H1 (cell line): ENCODE results near the gene IRF3. TPM values are rescaled to one million over a fixed set of nuclear protein-coding genes. Genes with fewer than 3 reads are reported as not detected.

Source experiments
- CTCF ChIA-PET: fragments of 300-600 bp; sonication (Branson Sonifier 250); formaldehyde crosslinking; loops from one replicate; lab custom pipeline; 2021; ENCODE audit not compliant: partially characterized antibody; lab: Charles Lee
- POLR2A ChIA-PET: fragments of 300-600 bp; sonication (Branson Sonifier 250); formaldehyde crosslinking; loops from one replicate; lab custom pipeline; 2021; ENCODE audit warnings: inconsistent platforms; ENCODE audit not compliant: partially characterized antibody; lab: Charles Lee
- DNase-seq, 2 experiments: peaks; one replicate each; pipeline versions ENCODE4 v3.0.0 to v3.0.0-alpha.2; 2010 to 2022; ENCODE audit warnings: low spot score in 2 of 2, low read depth in 1 of 2, mixed read lengths in 1 of 2
- FAIRE-seq: peaks from 2 replicates; lab custom pipeline; 2011; peaks lifted over from hg19 to GRCh38; lab: Jason Lieb, UNC
- H2AFZ ChIP-seq: 2 replicates; pipeline ENCODE4 v1.8.1; 2012; ENCODE audit warnings: low read length, inconsistent platforms
- H2AK5ac ChIP-seq: 2 replicates; pipeline ENCODE4 v1.6.1; 2013; ENCODE audit warnings: low read depth, low read length
- H2BK120ac ChIP-seq: replicated peaks from 2 replicates; pipeline ENCODE3; 2013; ENCODE audit warnings: low read depth, low read length, inconsistent platforms
- H2BK12ac ChIP-seq: 2 replicates; pipeline ENCODE4 v1.6.1; 2013; ENCODE audit warnings: low read depth, low read length
- H2BK15ac ChIP-seq: 2 replicates; pipeline ENCODE4 v1.6.1; 2013; ENCODE audit warnings: low read length
- H2BK20ac ChIP-seq: 2 replicates; pipeline ENCODE4 v1.6.1; 2013; ENCODE audit warnings: low read length
- H2BK5ac ChIP-seq: 2 replicates; pipeline ENCODE4 v1.6.1; 2013; ENCODE audit warnings: low read depth, low read length
- H3K14ac ChIP-seq: 2 replicates; pipeline ENCODE4 v1.6.1; 2013; ENCODE audit warnings: inconsistent platforms; ENCODE audit not compliant: insufficient read length
- H3K18ac ChIP-seq: 2 replicates; pipeline ENCODE4 v1.6.1; 2013; ENCODE audit warnings: low read length; ENCODE audit errors: extremely low read depth
- H3K23ac ChIP-seq: 2 replicates; pipeline ENCODE4 v1.6.1; 2013; ENCODE audit warnings: inconsistent platforms; ENCODE audit not compliant: insufficient read length
- H3K23me2 ChIP-seq: 2 replicates; pipeline ENCODE4 v1.6.1; 2013; ENCODE audit warnings: low read depth, low read length
- H3K27ac ChIP-seq: 2 replicates; pipeline ENCODE4 v1.6.1; 2011; ENCODE audit warnings: low read depth, low read length, inconsistent platforms
- H3K27me3 ChIP-seq, 4 experiments: replicated peaks in 1 of 4; 1 replicate in 1 of 4; 2 replicates in 3 of 4; pipeline versions ENCODE4 v1.6.1 to v1.8.1; 2011 to 2013; ENCODE audit warnings: low read length in 3 of 4, mild to moderate bottlenecking in 3 of 4, inconsistent platforms in 2 of 4, mixed read lengths in 2 of 4, moderate library complexity in 1 of 4; ENCODE audit not compliant: control insufficient read depth in 3 of 4, insufficient read depth in 3 of 4; ENCODE audit errors: extremely low read depth in 1 of 4
- H3K36me3 ChIP-seq, 4 experiments: 2 replicates each; pipeline versions ENCODE4 v1.6.1 to v1.8.1; 2011 to 2013; ENCODE audit warnings: mild to moderate bottlenecking in 4 of 4, low read length in 3 of 4, moderate library complexity in 2 of 4, control low read depth in 1 of 4, inconsistent platforms in 1 of 4; ENCODE audit not compliant: insufficient read depth in 4 of 4, control insufficient read depth in 2 of 4
- H3K4ac ChIP-seq: replicated peaks from 2 replicates; pipeline ENCODE3; 2013; ENCODE audit warnings: low read length, low read depth, mixed read lengths, inconsistent platforms; ENCODE audit not compliant: insufficient read length
- H3K4me1 ChIP-seq, 4 experiments: replicated peaks in 1 of 4; 1 replicate in 1 of 4; 2 replicates in 3 of 4; pipeline versions ENCODE4 v1.6.1 to v1.8.1; 2011 to 2013; ENCODE audit warnings: low read length in 3 of 4, inconsistent platforms in 2 of 4, mixed read lengths in 1 of 4; ENCODE audit not compliant: insufficient read depth in 4 of 4, control insufficient read depth in 3 of 4
- H3K4me2 ChIP-seq, 2 experiments: 2 replicates each; pipeline versions ENCODE4 v1.6.1 to v1.8.1; 2011 to 2013; ENCODE audit warnings: low read depth in 2 of 2, low read length in 2 of 2, control low read depth in 1 of 2, inconsistent platforms in 1 of 2, mild to moderate bottlenecking in 1 of 2; ENCODE audit not compliant: insufficient read depth in 1 of 2
- H3K4me3 ChIP-seq, 4 experiments: fragments of 200-600, 300-600 bp in 1 of 4; sonication (generic), shearing (Covaris generic), sonication (Bioruptor Twin) in 1 of 4; 2 replicates each; pipeline versions ENCODE4 v1.5.1 to v1.8.1; 2011 to 2016; ENCODE audit warnings: low read length in 4 of 4, low read depth in 3 of 4, control low read depth in 2 of 4, inconsistent platforms in 2 of 4, mild to moderate bottlenecking in 2 of 4, mixed read lengths in 1 of 4, moderate library complexity in 1 of 4; ENCODE audit not compliant: insufficient read depth in 2 of 4; ENCODE audit errors: extremely low read depth in 1 of 4
- H3K56ac ChIP-seq: replicated peaks from 2 replicates; pipeline ENCODE3; 2013; ENCODE audit warnings: low read depth, mild to moderate bottlenecking, mixed read lengths, low read length, inconsistent platforms; ENCODE audit not compliant: insufficient read length
- H3K79me1 ChIP-seq: 2 replicates; pipeline ENCODE4 v1.6.1; 2013; ENCODE audit warnings: low read depth, low read length, control low read depth
- H3K79me2 ChIP-seq, 2 experiments: 2 replicates each; pipeline versions ENCODE4 v1.6.1 to v1.8.1; 2012 to 2013; ENCODE audit warnings: low read length in 2 of 2, mild to moderate bottlenecking in 2 of 2, inconsistent platforms in 1 of 2; ENCODE audit not compliant: insufficient read depth in 2 of 2, control insufficient read depth in 1 of 2
- H3K9ac ChIP-seq, 4 experiments: replicated peaks in 1 of 4; 1 replicate in 1 of 4; 2 replicates in 3 of 4; pipeline versions ENCODE4 v1.6.1 to v1.8.1; 2011 to 2013; ENCODE audit warnings: low read depth in 3 of 4, low read length in 3 of 4, control low read depth in 2 of 4, mild to moderate bottlenecking in 2 of 4, moderate library complexity in 2 of 4, inconsistent platforms in 1 of 4; ENCODE audit errors: extremely low read depth in 1 of 4
- H3K9me3 ChIP-seq, 2 experiments: 2 replicates each; pipeline versions ENCODE4 v1.6.1 to v1.8.1; 2012 to 2013; ENCODE audit warnings: mild to moderate bottlenecking in 2 of 2, moderate library complexity in 2 of 2, control low read depth in 1 of 2, inconsistent platforms in 1 of 2, low read depth in 1 of 2, low read length in 1 of 2, mixed read lengths in 1 of 2; ENCODE audit not compliant: insufficient read depth in 2 of 2
- H4K20me1 ChIP-seq, 2 experiments: replicated peaks in 1 of 2; 2 replicates each; pipeline versions ENCODE3 to v1.8.1; 2011 to 2013; ENCODE audit warnings: inconsistent platforms in 2 of 2, low read length in 2 of 2, mild to moderate bottlenecking in 1 of 2; ENCODE audit not compliant: insufficient read depth in 2 of 2, control insufficient read depth in 1 of 2
- H4K5ac ChIP-seq: 2 replicates; pipeline ENCODE4 v1.6.1; 2013; ENCODE audit warnings: low read length, low read depth, mixed read lengths, inconsistent platforms; ENCODE audit not compliant: insufficient read length
- H4K8ac ChIP-seq: 2 replicates; pipeline ENCODE4 v1.8.0; 2013; ENCODE audit warnings: mild to moderate bottlenecking, moderate library complexity, low read length, inconsistent platforms; ENCODE audit not compliant: insufficient read depth; ENCODE audit errors: extremely low read depth
- H4K91ac ChIP-seq: replicated peaks from 2 replicates; pipeline ENCODE3; 2013; ENCODE audit warnings: low read length, mixed read lengths, inconsistent platforms; ENCODE audit not compliant: insufficient read length
- BRCA1 ChIP-seq: IDR thresholded peaks from 2 replicates; pipeline ENCODE4 v1.6.1; 2012; ENCODE audit warnings: low read depth, low read length, improper control_type of control experiment
- CBX5 ChIP-seq: fragments of 300-800, 300-1000 bp; sonication (generic); IDR thresholded peaks from 2 replicates; pipeline ENCODE4 v1.7.1; 2016; ENCODE audit warnings: antibody characterized with exemption, low read length, low read depth
- JUND ChIP-seq: IDR thresholded peaks from 2 replicates; pipeline ENCODE4 v1.6.1; 2011; ENCODE audit warnings: mild to moderate bottlenecking, improper control_type of control experiment, low read length
- KDM1A ChIP-seq: fragments of 200-600, 300-600 bp; sonication (generic); IDR thresholded peaks from 2 replicates; pipeline ENCODE4 v1.7.1; 2016; ENCODE audit warnings: mild to moderate bottlenecking, low read length, borderline replicate concordance
- POLR2AphosphoS5 ChIP-seq: IDR thresholded peaks from 2 replicates; pipeline ENCODE4 v1.6.1; 2011; ENCODE audit warnings: low read depth, low read length
- POU5F1 ChIP-seq: IDR thresholded peaks from 2 replicates; pipeline ENCODE4 v1.6.1; 2011; ENCODE audit warnings: low read depth, mild to moderate bottlenecking, low read length, moderate library complexity
- RXRA ChIP-seq: IDR thresholded peaks from 2 replicates; pipeline ENCODE4 v1.6.1; 2011; ENCODE audit warnings: low read depth, mild to moderate bottlenecking, low read length, moderate library complexity; ENCODE audit not compliant: insufficient read depth
- SP2 ChIP-seq: IDR thresholded peaks from 2 replicates; pipeline ENCODE4 v1.6.1; 2012; ENCODE audit warnings: mild to moderate bottlenecking, low read length, inconsistent platforms
- WGBS, 2 experiments: shearing (Covaris generic) in 1 of 2; methylation state at CpG; one replicate each; pipeline versions ENCODE4 v1.1.6 to v1.1.7; 2013 to 2015; ENCODE audit warnings: low lambda C conversion rate in 2 of 2, mixed read lengths in 2 of 2, inconsistent platforms in 1 of 2, low coverage in 1 of 2, missing lambda C conversion rate in 1 of 2; ENCODE audit not compliant: insufficient replicate concordance in 2 of 2, insufficient coverage in 1 of 2, insufficient read length in 1 of 2; ENCODE audit errors: extremely low coverage in 1 of 2, missing lambda C conversion rate in 1 of 2; 5-methylcytosine and 5-hydroxymethylcytosine counted together
- polyA plus RNA-seq, 7 experiments: library from polyadenylated mRNA; depleted of rRNA in 3 of 7; stranded (reverse) in 5 of 7; unstranded in 2 of 7; fragments of >200 nt in 5 of 7; fragments of 200-250 nt in 2 of 7; gene quantifications; 1 replicate in 5 of 7; 2 replicates in 1 of 7; 4 replicates in 1 of 7; pipeline versions ENCODE4 v1.2.1 to v1.2.3, GENCODE V29; 2011 to 2013; ENCODE audit warnings: missing spikeins in 2 of 7, mixed read lengths in 2 of 7
- total RNA-seq: library from RNA; stranded (reverse); fragmentation: NEBNext Ultra II Directional; extraction: Animal tissue kit (Norgen Biotek cat#: 25700); gene quantifications from 2 replicates; pipeline ENCODE4 v1.2.1, GENCODE V29; 2021

IRF3 gene
- total and polyA plus RNA-seq, 2 of the 8 experiments (the other 6 are each of a cell fraction or from before 2014, with no cell fraction given), result 103 to 114 TPM

DNA sequence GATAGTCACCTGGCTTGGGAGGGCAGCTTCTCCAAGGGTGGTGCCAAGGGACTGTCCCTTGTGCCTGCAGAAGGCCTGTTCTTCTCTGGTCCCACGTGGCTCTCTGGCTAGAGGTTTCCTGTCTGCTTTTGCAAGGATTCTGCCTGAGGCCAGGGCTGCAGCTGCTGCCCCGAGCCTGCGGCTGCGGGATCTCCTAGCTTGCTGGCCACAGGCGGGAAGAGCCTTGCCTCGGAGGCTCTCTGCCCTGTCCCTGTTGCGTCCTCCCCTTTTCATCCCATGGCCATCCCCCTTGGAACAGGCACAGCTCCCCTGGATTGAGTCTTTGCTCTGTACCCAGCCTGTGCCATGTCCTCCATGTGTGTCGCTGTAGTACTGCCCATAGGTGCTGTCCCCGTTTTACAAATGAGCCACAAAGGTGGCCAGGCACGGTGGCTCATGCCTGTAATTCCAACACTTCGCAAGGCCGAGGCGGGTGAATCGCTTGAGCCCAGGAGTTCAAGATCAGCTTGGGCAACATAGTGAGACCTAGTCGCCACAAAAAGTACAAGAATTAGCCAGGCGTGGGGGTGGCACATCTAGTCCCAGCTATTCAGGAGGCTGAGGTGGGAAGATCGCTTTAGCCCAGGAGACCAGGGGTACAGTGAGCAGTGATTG, 9.1 kb downstream of the IRF3 start:
- Histone ChIP-seq H4K20me1 (peaks cover 6 to 20% of the 10 kb centered on the region in 2 experiments), H3K79me1 (0 out of 2 replicates have a peak, but pooled peaks cover 5% of the 10 kb centered on the region), H3K4me3 (no peak overlapping the region), H2BK5ac (peak overlapping the region; percentile 86), H3K56ac (no peak overlapping the region), H3K79me2 (no peaks in the 10 kb centered on the region), H2BK12ac (0 out of 2 replicates have a peak overlapping the region, but pooled peaks have one; percentile 33), H4K91ac (no peak overlapping the region), H3K36me3 (peaks cover 20 to 79% (median 59%) of the 10 kb centered on the region in 4 experiments; a peak in 7 of 8 replicates), H3K23me2 (no peaks in the 10 kb centered on the region; the same call in 1 of the 2 replicates), H2BK20ac (no peak overlapping the region), H3K4me1 (peaks cover 0 to 14% (median 5%) of the 10 kb centered on the region in 4 experiments; a peak in 4 of 7 replicates), H3K23ac (no peak overlapping the region), H4K8ac (no peak overlapping the region), H3K4me2 (peak overlapping the region; percentile 23 to 25; a peak in 2 of 4 replicates), H4K5ac (no peak overlapping the region), H2BK15ac (no peak overlapping the region), H3K4ac (no peak overlapping the region), H2AK5ac (no peak overlapping the region), H3K18ac (no peak overlapping the region; the same call in 1 of the 2 replicates), H2AFZ (no peak overlapping the region), H2BK120ac (no peak overlapping the region), H3K14ac (no peak overlapping the region), H3K9me3 (peaks cover 9 to 11% of the 10 kb centered on the region in 2 experiments), H3K27ac (no peak overlapping the region), H3K9ac (peak overlapping the region in 1 of 4 experiments; percentile 27; a peak in 1 of 7 replicates), H3K27me3 (no peaks in the 10 kb centered on the region)
- DNase-seq, result no peak
- no peak for TF ChIP-seq POU5F1
- no peak for TF ChIP-seq CBX5
- no peak for TF ChIP-seq RXRA
- TF ChIP-seq POLR2AphosphoS5, result peak; percentile 35; the same call in 1 of the 2 replicates
- no peak for TF ChIP-seq JUND
- TF ChIP-seq KDM1A, result no peak
- TF ChIP-seq BRCA1, result no peak
- TF ChIP-seq SP2, result no peak
- ChIA-PET POLR2A (interaction anchor here (0.7 to 18.0 kb wide), 10 partner anchors 8 to 76 kb away, joined by 3 to 275 read pairs (median 6); partner anchors contain the start of genes BCL2L12, IRF3, NOSIP and PRMT1), CTCF (interaction anchor here (0.6 to 3.8 kb wide), 8 partner anchors 12 to 28 kb away, joined by 3 to 39 read pairs (median 5); no protein-coding TSS in a partner anchor)
- FAIRE-seq, result no peak
- 89% methylated on average over 17 of the region's 17 CpGs; no CpG with 5 or more reads in 1 of the 2 experiments for WGBS, 2 experiments
